ENCODE measurements around the gene TMEM121.

The TMEM121 gene

DNA sequence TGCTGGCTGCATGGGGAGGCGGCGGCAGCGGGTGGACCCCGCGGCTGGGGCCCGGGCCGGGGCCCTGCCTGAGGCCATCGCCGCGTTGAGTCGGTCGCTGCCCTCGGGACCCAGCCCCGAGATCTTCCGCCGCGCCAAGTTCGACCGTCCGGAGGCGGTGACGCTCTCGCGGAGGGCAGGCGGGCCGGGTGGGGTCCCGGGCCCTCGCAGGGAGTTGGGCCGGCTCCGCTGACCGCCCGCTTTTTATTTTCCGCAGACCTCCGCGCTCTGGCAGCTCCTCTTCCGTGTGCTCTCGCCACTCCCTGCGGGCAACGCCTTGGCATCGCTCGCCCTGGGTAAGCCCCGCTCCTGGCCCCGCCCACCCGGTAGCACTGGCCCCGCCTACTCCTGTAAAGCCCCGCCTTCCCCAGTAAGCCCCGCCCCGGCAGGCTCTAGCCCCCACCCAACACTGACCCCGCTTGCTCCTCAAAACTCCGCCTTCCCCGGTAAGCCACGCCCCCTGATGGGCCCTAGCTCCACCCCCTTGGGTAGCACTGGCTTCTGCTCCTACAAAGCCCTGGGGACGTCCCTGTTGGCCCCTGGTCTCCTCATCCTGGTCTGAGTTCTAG is 34.9 kb upstream of the TMEM121 start:
- peak; percentile 68 for DNase-seq (ENCODE audit: low read depth)
- peak overlapping the region; percentile 61 for H3K4me3 ChIP-seq (ENCODE audit: control insufficient read depth, low read depth, low read length)
- TF ChIP-seq, protein P1, sequence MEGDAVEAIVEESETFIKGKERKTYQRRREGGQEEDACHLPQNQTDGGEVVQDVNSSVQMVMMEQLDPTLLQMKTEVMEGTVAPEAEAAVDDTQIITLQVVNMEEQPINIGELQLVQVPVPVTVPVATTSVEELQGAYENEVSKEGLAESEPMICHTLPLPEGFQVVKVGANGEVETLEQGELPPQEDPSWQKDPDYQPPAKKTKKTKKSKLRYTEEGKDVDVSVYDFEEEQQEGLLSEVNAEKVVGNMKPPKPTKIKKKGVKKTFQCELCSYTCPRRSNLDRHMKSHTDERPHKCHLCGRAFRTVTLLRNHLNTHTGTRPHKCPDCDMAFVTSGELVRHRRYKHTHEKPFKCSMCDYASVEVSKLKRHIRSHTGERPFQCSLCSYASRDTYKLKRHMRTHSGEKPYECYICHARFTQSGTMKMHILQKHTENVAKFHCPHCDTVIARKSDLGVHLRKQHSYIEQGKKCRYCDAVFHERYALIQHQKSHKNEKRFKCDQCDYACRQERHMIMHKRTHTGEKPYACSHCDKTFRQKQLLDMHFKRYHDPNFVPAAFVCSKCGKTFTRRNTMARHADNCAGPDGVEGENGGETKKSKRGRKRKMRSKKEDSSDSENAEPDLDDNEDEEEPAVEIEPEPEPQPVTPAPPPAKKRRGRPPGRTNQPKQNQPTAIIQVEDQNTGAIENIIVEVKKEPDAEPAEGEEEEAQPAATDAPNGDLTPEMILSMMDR (conservative IDR thresholded peaks at IDR 0.05; ENCODE audit: control insufficient read depth, insufficient read depth, low read depth, low read length), result no peak

DNA sequence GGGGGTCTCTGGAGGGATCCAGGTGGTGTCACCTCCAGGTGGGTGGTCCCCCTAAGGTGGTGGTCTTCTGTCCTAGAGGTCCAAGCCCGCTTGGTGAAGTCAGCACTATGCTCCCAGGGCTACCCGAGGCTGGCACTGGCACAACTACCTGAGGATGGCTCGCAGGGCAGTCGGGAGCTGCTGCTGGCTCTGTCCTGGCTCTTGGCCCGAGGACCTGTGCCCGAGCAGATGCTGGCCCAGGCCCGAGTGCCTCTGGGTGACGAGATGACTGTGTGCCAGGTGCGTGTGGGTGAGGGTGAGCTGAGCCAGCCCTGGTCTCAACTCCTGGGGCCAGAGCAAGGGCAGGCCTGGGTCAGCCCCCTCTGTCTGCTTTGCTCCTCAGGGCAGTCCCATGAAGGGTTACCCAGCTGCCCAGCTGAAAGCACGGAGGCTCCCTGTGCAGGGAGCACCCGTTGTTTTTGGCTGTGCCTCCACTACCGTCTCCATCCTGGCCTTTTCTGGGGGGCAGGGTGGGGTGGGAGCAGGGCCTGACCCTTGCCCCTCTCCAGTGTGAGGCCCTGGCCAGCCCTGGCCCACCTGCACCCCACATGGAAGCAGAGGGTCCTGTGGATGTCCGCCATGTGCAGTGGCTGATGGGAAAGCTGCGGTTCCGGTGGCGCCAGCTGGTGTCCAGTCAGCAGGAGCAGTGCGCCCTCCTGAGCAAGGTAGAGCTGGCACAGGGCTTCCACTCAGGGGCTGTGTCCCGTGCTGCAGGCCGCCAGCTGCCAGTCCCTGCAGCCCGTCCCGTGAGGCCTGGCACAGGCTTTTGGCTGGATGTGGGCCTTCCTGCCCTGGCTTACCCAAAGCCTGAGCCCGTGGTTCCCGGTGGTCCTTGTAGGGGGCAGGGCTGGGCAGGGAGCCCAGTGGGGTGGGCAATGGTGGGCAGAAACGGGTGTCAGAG is 34.1 kb upstream of the TMEM121 start:
- no peak for DNase-seq (ENCODE audit: low read depth)
- peak overlapping the region; percentile 61 for H3K4me3 ChIP-seq (ENCODE audit: control insufficient read depth, low read depth, low read length)
- TF ChIP-seq, protein P1 (conservative IDR thresholded peaks at IDR 0.05; ENCODE audit: control insufficient read depth, insufficient read depth, low read depth, low read length), result no peak

DNA sequence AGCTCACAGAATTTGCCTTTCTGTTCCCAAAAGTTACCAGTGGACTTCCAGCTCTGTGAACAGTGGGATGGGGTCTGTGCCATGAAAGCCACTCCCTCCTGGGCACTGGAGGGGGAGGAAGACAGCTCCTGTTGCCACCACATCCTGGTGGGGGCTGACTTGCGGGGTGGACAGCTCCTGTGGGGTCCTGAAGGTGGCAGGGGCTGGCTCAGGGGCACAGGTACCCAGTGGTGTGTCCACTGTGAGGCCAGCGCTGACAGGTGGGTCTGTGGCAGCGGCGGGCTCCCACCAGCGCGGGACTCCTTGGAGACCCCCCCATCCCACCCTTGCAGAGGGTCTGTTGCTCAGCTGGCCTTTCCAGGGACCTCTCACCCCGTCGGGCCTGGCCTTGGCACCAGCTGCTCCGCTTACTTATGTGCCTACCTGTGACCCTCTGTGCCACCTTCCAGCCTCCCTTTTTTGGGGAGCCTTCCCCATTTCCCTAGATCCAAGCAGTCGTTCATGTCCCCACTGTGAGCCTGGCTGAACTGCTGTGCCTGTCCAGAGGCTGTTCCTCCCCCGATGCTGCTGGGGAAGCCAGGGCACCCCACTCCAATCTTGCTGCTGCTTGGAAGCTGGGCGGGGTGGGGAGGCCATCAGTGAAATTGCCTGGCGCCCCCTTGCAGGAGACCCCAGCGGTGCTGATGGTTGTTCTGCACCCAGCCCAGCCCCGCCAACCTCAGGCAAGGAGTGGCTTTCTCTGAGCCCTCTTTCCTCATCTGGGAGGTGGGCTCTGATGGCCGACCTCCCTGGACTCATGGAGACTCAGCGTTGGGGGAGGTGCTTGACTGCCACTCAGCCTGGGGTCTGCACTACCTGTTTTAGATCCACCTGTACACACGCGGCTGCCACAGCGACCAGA is 33.2 kb upstream of the TMEM121 start:
- DNase-seq (ENCODE audit: low read depth), result no peak
- TF ChIP-seq, protein P1 (conservative IDR thresholded peaks at IDR 0.05; ENCODE audit: control insufficient read depth, insufficient read depth, low read depth, low read length), result no peak
- H3K4me3 ChIP-seq (ENCODE audit: control insufficient read depth, low read depth, low read length), result no peak overlapping the region

DNA sequence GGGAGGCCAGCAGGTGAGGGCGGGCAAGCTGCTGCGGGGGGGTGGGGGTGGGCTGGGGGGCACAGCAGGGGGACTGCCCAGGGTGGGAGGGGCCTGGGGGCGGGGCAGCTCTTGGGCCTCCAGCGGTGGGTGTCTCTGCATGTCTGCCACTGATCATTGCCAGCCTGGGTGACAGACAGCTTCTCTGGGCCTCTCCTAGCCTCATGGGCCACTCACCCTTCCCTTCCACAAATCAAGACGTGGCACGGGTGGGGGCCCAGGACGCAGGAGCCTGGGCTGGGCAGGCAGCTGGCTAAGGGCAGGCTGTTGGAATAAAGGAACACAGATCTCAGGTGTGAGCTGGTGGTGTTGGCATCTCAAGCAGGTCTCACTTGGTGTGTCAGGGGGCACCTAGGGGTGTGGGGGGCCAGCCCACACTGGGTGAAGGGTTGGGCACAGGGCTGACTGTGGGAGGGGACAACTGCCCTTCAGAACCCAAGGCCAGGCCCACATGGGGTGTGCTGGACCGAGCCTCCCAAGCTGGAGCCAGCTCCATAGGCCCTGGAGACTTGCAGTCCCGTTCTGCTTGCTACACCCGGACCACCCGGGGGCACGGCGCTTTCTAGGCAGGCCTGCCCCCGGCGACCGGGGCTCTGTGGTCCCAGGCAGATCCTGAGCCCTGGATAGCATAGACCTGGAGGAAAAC is 32.3 kb upstream of the TMEM121 start:
- DNase-seq (ENCODE audit: low read depth), result no peak
- TF ChIP-seq, protein P1 (conservative IDR thresholded peaks at IDR 0.05; ENCODE audit: control insufficient read depth, insufficient read depth, low read depth, low read length), result no peak
- H3K4me3 ChIP-seq (ENCODE audit: control insufficient read depth, low read depth, low read length), result no peak overlapping the region

DNA sequence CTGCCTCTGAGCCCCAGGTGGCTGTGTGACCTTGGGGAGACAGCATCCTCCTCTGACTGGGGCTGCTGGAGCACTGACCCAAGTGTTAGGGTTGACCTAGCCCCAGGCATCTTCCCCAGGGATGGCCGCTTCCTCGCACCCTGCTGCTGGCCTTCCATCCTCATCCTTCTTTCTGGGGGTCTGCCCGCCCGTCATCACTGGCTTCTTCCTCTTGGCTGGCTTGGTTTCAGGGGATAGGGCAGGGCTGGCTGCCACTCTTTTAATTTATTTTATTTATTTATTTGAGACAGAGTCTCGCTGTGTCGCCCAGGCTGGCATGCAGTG is 31.8 kb upstream of the TMEM121 start:
- TF ChIP-seq, protein P1 (conservative IDR thresholded peaks at IDR 0.05; ENCODE audit: control insufficient read depth, insufficient read depth, low read depth, low read length), result no peak
- H3K4me3 ChIP-seq (ENCODE audit: control insufficient read depth, low read depth, low read length), result no peak overlapping the region
- DNase-seq (ENCODE audit: low read depth), result no peak
